Panc1 (cell line): Measurements from ENCODE around the gene FEN1. TPM values are rescaled to one million over a fixed set of nuclear protein-coding genes. Genes with fewer than 3 reads are reported as not detected.
A peak's percentile ranks its signal among the peaks of the same experiment; 100 is the strongest.

Experiments used
- ATAC-seq: fragments of 200-7000 bp; cut with Tn5 transposase; 2 replicates; pipeline ENCODE4 v1.9.1; 2020; ENCODE audit warnings: mild to moderate bottlenecking, moderate library complexity
- BruUV-seq: library from RNA; stranded (reverse); fragments of 400-500 nt; replicated peaks from 2 replicates; lab custom pipeline; 2021; lab: Mats Ljungman, UMichigan
- CTCF ChIA-PET: fragments of 300-600 bp; sonication (Branson Sonifier 250); formaldehyde crosslinking; loops from one replicate; lab custom pipeline; 2022; ENCODE audit warnings: antibody characterized with exemption; lab: Charles Lee
- POLR2A ChIA-PET: fragments of 300-600 bp; sonication (Branson Sonifier 250); formaldehyde crosslinking; loops from one replicate; lab custom pipeline; 2022; ENCODE audit warnings: antibody characterized with exemption; lab: Charles Lee
- DNase-seq: peaks from one replicate; pipeline ENCODE4 v3.0.0-alpha.2; 2010; ENCODE audit warnings: low read depth, low spot score
- H3K27ac ChIP-seq: 2 replicates; pipeline ENCODE4 v1.5.1; 2011; ENCODE audit warnings: mild to moderate bottlenecking, low read length, inconsistent platforms
- H3K27me3 ChIP-seq: fragments of 200-500 bp; sonication (Bioruptor generic); 2 replicates; pipeline ENCODE4 v1.6.0; 2014; ENCODE audit warnings: low read length, inconsistent platforms; ENCODE audit not compliant: control insufficient read depth, insufficient read depth
- H3K36me3 ChIP-seq: fragments of 200-500 bp; sonication (Bioruptor generic); 2 replicates; pipeline ENCODE4 v1.5.1; 2014; ENCODE audit warnings: inconsistent platforms, mild to moderate bottlenecking, low read length, moderate library complexity; ENCODE audit not compliant: control insufficient read depth, insufficient read depth
- H3K4me1 ChIP-seq: 2 replicates; pipeline ENCODE4 v1.5.1; 2011; ENCODE audit warnings: inconsistent platforms, mild to moderate bottlenecking, low read length, moderate library complexity; ENCODE audit not compliant: control insufficient read depth, insufficient read depth
- H3K4me3 ChIP-seq, 2 experiments: 2 replicates each; pipeline ENCODE4 v1.5.1; 2011 to 2012; ENCODE audit warnings: low read depth in 2 of 2, low read length in 2 of 2, mild to moderate bottlenecking in 2 of 2, inconsistent platforms in 1 of 2, moderate library complexity in 1 of 2
- H3K9me3 ChIP-seq: fragments of 200-500 bp; sonication (Bioruptor generic); 2 replicates; pipeline ENCODE4 v1.5.1; 2014; ENCODE audit warnings: low read depth, mild to moderate bottlenecking, inconsistent platforms, low read length, moderate library complexity; ENCODE audit not compliant: control insufficient read depth, insufficient read depth
- CTCF ChIP-seq: fragments of 450-650 bp; IDR thresholded peaks from 2 replicates; pipeline ENCODE4 v1.5.1; 2017; ENCODE audit warnings: mild to moderate bottlenecking
- POLR2AphosphoS5 ChIP-seq: IDR thresholded peaks from 2 replicates; pipeline ENCODE4 v1.6.1; 2012; ENCODE audit warnings: mild to moderate bottlenecking, low read depth, low read length, moderate library complexity
- REST ChIP-seq, 2 experiments: IDR thresholded peaks; 2 replicates each; pipeline ENCODE4 v1.6.1; 2011 to 2012; ENCODE audit warnings: low read depth in 2 of 2, control low read depth in 1 of 2, low read length in 1 of 2, mild to moderate bottlenecking in 1 of 2, moderate library complexity in 1 of 2; ENCODE audit not compliant: insufficient read depth in 1 of 2
- SIN3A ChIP-seq: IDR thresholded peaks from 2 replicates; pipeline ENCODE4 v1.6.1; 2012; ENCODE audit warnings: low read depth, mild to moderate bottlenecking, low read length, moderate library complexity, borderline replicate concordance; ENCODE audit not compliant: insufficient read depth
- TCF7L2 ChIP-seq: IDR thresholded peaks from 2 replicates; pipeline ENCODE4 v1.6.1; 2011; ENCODE audit warnings: mild to moderate bottlenecking, low read depth, low read length, inconsistent platforms
- in situ Hi-C: cut with HindIII; loops from 2 replicates; pipeline ENCODE4 v1.10.0; 2016; ENCODE audit warnings: low sequenced_read_pairs, low pct_unique_long_range_greater_than_20kb
- intact Hi-C: fragments of 100-400 bp; cut with micrococcal nuclease; formaldehyde crosslinking; loops from one replicate; pipeline ENCODE4 v1.10.0; 2022; ENCODE audit not compliant: unreplicated experiment
- total RNA-seq: library from RNA; stranded (reverse); gene quantifications from one replicate; pipeline ENCODE4 v1.2.1, GENCODE V29; 2021; ENCODE audit not compliant: unreplicated experiment

FEN1 gene
- total RNA-seq, 1 experiment from 2014 or later, result 67.6 TPM

GRCh38 chr11:61751384-61751783 lies 41.3 kb upstream of the FEN1 start:
- BruUV-seq, result no TSS peak
- no peaks in the 10 kb centered on the region for H3K27me3 ChIP-seq
- in situ Hi-C loops (no loop called here), intact Hi-C loops (loop anchor here (5.0 kb wide), 1 partner anchor 36 kb away; no protein-coding TSS in a partner anchor)
- ATAC-seq (no peak), DNase-seq (no peak)
- H3K4me1 ChIP-seq, result no peaks in the 10 kb centered on the region; the same call in 1 of the 2 replicates
- no peak overlapping the region for H3K4me3 ChIP-seq
- POLR2A ChIA-PET, result no interaction called here
- H3K36me3 ChIP-seq, result no peaks in the 10 kb centered on the region
- no peak overlapping the region for H3K27ac ChIP-seq
- CTCF ChIA-PET, result no interaction called here
- TF ChIP-seq TCF7L2, result no peak
- no peak for TF ChIP-seq REST (IDR thresholded peaks at IDR 0.05; ENCODE audit: insufficient read depth in 1 of 2, low read depth in 2 of 2, low read length in 1 of 2)
- TF ChIP-seq SIN3A, result no peak
- TF ChIP-seq POLR2AphosphoS5, result no peak
- TF ChIP-seq CTCF, result no peak
- H3K9me3 ChIP-seq, result no peaks in the 10 kb centered on the region

- Histone ChIP-seq H3K9me3 (no peaks in the 10 kb centered on the region), H3K4me3 (peak within 1 kb of the TSS; percentile 44 to 58), H3K36me3 (no peaks in the 10 kb centered on the region), H3K4me1 (peaks cover 5% of the 10 kb centered on the region), H3K27me3 (no peaks in the 10 kb centered on the region), H3K27ac (peak within 1 kb of the TSS; percentile 44; the same call in 1 of the 2 replicates)
- DNase-seq, result no peak
- ATAC-seq, result peak; percentile 90
- TF ChIP-seq SIN3A (no peak), REST (IDR thresholded peaks at IDR 0.05; ENCODE audit: insufficient read depth in 1 of 2, low read depth in 2 of 2, low read length in 1 of 2) (no peak), CTCF (peak; percentile 97)
- ChIA-PET CTCF (no interaction called here), POLR2A (no interaction called here)
- no TSS peak for BruUV-seq
- intact Hi-C loops (loop anchor here (5.0 kb wide), 1 partner anchor 35 kb away; no protein-coding TSS in a partner anchor), in situ Hi-C loops (no loop called here)
These were observed 40.4 kb upstream of the FEN1 start, which contains the start of gene MYRF for GRCh38 chr11:61752117-61752924. MYRF (plus strand) TSS chr11:61752636; CDS start chr11:61752745, 109 bp downstream.
